CD4-positive, alpha-beta T cell treated with Interleukin-1 beta for 1 hour (primary cell): ENCODE measurements around the gene CYFIP2.

ENCODE experiments used
- DNase-seq, 2 donors: peaks; one replicate each; pipeline ENCODE4 v3.0.0-alpha.2; 2020 to 2022

Gene CYFIP2

DNA sequence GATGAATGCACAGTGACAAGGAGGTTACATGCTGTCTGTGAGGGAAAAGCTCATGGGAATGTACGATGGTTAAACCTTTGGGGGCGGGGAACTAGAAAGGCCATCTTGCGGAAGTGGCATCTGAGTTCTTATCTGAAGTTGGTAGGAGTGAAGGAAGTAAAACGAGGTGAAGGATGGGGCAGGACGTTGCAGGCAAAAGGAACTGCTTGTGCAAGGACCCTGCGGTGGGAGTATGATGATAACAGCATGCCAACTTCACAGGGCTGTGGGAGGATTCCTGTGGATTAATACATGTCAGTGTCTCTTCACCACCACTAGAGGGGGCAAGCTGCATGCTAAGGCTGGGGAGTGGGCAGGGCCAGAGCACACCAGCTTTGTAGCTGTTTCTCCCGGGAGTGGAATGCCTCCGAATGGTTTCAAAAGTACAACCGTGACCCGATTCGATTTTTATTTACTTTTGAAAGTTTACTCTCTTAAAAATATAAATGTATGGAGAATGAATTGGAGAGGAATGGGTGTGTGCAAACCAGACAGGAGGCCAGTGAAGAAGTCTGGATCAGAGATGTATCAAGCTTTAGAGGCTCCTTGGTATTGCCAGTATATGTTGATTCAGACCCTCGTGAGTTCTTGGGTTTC, 62.5 kb downstream of the CYFIP2 start:
- peak; percentile 70 to 72 for DNase-seq

DNA sequence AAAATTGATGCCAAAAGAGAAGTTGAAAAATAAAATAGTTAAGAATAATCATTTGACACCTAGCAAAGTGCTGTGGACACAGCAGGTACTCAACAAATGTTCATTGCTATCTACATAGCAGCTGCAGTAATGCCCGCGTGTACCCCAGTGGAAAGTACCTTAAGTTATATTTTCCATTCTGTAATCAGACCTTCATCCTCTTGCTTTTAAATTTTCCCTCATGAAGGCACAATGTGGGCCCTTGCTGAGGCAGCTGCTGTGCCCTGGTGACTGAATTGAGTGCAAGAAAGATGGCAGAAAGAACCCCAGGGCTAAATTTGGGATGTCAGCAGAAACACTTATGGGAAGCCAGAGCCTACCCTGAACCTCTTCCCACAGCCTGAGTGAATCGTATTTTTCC, 65.9 kb downstream of the CYFIP2 start:
- DNase-seq, result no peak

DNA sequence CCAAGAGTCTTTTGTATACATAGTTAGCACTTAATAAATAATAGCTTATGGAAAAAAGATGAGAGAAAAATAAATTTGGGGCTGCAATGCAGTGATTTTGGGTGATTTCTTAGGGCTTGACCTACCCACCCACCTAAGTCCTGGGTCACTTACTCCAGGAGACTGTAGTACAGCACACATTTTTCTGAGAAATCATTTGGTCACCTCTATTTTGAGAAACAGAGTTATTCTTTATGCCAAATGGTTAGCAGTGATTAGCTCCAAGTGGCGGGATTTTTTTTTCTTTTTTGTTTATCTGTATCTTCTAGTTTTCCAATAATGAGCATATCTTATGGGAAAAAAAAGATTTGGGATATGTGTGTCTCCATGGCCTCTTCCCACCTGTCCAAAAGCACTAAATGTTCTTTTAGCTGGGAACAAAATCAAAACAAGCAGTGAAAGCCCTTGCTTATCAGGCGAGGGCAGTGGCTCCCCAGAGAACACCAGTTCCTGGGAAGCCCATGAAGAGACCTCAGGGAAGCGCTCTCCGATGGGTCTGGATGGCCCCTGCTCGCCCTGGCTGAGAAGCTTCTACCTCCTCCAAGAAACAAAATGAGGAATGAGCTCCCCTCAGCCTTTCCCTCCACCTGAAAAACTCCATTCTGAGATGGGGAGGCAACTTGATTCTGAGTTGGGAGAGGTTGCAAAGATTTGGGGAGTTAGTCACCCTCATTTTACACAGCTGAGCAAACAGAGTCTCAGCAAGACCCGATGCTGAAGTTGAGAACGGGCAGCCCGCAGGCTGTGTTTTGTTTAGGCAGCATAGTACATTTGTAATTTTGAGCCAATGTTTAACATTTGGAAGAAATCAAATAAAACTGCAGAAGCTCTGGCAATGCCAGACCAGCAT, 69.9 kb downstream of the CYFIP2 start:
- DNase-seq, result no peak

DNA sequence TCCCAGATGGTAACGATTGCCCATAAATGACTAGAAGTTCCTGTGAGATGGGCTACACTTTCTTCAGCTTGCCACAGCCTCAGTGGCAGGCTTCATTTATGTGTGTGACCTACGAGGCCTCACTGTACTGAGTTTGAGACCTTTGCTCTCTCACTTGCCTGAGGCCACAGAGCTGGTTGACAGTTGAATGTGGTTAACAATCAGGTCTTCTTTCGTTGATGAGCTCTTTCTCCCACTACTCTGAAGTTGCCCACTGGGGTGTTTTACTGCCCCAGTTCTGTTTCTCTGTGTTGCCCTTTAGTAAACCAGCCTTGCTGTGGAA, 70.5 kb downstream of the CYFIP2 start:
- no peak for DNase-seq

DNA sequence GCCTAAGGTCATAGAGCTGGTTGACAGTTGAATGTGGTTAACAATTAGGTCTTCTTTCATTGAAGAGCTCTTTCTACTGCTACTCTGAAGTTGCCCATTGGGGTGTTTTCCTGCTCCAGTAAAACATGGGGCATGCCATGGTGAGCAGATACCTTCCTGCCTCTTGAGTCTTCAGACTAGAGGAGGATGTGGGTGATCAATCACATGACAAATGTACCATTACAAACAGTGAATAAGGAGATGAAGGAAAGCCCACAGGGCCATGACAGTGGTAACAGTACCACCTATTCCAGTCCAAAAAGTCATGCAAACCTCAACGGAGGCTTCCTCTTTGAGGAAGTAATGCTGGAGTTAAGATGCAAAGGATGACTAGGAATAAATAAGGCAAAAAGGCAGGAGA, 73.5 kb downstream of the CYFIP2 start:
- no peak for DNase-seq

DNA sequence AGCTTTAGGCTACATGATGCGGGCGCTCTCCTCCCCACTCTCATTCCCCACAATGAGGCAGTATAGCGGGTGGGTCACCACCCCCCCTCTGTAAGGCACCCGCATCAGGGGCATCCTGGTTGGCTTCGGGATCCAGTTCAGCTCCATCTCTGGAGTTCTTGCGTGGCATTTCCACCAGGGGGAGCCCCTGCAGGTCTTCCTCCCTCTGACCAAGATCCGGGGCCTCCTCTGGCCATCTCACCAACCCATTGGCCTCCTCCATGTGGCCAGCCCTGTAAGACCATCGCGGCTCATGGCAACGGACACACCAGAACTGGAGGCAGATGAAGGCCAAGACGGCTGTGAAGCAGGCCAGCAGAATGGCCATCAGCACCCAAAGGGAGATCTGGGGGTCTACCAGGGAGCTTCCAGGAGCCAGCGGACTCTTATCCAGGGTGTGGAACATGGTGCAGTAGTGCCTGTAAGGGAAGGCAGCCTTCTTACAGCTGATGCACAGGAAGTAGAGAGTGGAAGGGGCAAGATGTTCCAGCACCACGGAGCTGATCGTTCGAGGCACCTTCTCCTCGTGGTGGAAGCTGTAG, 77.0 kb downstream of the CYFIP2 start:
- peak in 1 of 2 donors; percentile 19 for DNase-seq

DNA sequence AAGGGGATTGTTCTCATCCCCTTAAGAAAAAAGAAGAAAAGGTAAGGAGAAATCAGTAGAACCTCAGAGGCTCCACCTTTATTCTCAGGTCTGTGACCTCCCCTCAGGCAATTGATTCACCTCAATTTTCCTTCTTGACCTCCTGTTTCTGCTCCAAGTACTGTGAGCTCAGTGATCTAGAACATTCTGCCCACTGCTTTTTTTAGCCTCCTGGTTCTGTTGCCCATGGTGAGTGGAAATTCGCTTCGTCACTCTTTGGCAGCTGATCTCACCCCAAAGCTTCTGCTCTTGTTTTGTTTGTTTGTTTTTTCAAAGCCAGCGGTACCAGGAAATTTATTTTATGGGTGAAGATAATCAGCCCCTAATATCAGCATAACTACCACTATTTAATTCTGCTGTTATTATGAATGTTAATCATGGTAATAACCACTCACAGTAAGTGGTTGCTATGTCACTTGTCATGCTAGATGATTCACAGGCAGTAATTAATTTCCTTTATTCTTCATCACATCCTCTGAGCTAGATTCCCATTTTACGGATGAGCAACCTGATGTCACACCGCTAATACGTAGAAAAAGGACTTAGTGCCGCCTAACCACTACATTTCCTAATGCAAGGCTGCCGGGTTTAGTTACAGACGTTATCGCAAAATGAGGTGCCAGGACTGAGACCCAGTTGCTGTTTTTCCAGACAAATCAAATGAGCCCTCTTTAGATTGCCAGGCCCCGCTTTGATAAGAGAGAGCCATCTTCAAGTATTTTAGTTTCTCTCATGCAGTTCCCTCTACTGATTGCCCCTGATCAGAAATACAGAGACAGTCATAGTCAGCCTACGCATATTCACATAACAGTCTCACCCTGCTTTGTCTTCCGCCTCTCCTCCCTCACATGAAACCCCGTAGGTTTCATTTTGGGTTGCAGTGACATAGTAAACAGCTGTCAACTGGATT, 78.2 kb downstream of the CYFIP2 start:
- no peak for DNase-seq

DNA sequence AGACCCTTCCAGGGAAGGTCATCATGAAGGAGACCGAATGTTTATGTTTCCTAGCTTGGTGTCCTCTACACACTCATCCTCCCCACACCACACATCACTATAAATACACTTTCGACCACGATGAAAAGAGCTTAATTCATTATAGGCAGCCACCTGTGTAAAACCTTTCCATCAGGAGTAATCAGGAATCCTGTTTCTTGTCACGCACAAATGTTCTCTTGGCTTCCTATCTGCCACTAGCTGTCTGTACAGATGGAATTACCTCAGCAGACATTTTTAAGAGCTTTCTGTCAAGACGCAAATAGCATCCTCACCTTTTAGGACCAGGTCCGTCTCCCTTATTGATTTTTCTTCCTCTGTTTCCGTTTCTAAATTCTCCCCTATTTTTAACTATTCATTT, 79.1 kb downstream of the CYFIP2 start:
- no peak for DNase-seq

DNA sequence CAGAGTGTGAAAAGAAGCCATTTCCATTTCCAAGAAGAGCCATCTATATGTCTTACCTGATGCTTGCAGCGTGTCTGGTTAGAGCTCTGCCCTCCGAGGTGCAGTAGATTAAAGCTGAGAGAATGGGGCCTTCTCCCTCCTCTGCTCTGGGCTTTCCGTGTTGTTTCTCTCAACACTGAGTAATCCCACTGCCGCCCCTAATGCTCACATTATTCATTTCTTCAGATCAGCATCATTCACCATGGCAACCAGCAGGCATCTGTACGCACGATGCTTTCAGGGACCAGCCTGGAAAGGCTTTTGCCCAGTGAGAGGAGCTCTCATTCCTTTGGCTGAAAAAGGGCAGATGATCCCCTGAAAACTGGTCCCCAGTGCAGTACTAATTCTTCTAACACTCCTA, 79.6 kb downstream of the CYFIP2 start:
- DNase-seq, result no peak

DNA sequence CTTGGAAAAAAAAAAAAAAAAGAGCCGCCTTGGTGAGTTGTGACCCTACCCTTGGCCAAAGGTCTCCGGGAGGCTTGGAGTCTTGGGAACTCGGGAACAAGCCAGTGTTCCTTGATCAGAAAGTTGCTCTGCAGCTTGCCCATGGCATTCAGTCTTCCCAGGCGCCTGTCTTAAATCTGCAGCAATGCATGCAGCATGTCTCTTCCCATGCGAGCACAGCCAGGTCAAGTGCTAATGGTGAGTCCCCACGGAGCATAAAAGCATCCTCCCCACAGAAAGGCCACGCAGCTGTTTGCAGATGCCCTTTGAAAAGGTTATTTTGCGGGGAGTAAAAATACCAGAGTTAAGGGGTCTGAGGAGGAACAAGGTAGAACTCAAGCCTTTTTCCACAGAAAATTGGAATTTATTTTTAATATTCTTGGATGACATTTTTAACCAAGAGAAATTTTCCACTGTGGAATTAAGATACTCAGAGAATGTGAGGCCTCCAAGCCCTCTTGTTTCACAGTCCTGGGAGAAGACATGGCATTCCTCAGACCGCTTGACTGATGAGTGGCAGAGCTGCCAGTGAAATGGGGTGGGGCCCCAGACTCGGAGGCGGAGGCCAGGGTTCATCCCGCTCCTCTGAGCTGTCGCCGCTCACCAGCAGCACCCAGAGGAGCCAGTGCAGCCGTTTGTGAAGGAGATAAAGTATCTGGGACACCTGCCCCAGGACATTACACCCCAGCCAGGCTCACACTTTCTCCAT, 81.6 kb downstream of the CYFIP2 start:
- no peak for DNase-seq

DNA sequence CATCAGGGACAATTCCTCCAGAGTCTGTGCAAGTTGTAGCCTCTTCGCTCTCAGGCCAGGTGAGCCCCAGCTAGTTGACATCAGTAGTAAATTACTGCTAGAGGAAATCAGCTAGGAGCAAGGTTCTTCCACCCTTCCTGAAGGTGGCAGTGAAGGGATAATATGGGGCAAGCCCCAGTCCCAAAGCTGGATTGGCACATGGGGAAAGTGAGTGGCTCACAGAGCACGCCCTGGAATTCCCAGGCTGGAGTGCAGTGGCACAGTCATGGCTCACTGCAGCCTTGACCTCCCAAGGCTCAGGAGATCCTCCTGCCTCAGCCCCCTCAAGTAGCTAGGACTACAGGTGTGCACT, 82.1 kb downstream of the CYFIP2 start:
- DNase-seq, result no peak

DNA sequence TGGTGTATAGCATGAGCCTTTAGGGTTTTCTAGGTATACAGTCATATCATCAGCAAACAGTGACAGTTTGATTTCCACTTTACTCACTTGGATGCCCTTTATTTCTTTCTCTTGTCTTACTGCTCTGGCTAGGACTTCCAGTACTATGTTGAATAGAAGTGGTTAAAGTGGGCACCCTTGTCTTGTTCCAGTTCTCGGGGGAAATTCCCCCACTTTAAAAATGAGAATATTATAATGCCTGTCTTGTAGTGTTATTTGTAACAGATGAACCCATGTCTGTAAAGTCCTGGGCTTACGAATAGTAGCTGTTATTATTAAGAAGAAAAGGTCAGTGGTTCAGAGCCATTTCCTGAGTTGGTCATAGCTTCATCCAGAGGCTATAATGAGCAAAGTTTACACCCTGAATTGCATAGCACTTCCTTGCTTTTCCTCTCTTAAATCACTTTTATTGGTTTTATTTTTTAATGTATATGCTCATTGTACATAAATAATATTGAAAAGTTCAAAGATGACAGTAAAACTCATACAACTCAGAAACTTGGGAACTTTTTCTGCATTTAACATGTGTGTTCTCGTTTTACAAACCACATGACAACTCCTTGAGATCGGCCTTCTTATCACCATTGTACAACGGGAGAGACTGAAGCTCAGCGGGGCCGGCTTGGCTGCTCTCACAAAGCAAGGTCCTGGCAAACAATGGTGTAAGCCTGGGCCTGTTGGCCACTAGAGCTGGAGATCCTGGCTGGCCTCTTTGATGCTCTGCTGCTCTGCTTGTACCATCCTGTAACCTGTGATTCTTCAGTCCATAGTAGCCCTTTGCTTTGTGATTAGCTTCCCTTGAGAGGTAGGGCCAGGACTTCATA, 85.2 kb downstream of the CYFIP2 start:
- DNase-seq, result no peak

DNA sequence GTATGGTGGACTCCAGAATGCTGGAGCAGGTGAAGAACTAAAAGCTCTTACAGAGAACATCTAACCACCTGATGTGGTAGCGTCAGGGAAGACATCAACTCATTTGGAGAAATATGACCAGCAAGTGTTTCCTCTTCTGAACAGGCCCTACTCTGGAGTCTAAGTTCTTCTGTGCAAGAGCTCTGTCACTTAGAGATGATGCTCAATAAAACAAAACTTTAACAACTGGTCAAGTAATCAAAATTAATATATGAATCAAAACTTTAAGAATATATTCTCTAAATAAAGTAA, 85.8 kb downstream of the CYFIP2 start:
- DNase-seq, result no peak

DNA sequence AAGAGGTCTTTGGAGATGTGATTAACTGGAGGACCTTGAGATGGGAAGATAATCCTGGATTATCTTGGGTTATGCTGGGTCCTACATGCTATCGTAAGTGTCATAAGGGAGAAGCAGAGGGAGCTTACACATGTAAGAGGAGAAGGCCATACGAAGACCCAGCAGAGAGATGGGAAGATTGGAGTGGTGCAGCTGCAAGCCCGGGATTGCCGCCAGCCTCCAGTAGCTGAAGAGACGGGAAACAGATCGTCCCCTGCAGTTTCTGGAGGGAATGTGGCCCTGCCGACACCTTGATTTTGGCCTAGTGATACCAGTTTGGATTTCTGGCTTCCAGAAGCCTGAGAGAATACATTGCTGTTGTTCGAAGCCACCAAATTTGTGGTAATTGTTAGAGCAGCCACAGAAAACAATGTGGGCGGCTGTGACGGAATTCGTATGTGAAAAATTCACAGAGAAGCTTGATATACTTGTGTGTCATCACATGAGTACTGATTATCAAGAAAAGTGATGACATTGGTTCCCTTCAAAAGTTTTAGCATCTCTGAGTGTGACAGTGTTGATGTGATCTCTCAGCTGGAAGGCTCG, 86.9 kb downstream of the CYFIP2 start:
- DNase-seq, result no peak

DNA sequence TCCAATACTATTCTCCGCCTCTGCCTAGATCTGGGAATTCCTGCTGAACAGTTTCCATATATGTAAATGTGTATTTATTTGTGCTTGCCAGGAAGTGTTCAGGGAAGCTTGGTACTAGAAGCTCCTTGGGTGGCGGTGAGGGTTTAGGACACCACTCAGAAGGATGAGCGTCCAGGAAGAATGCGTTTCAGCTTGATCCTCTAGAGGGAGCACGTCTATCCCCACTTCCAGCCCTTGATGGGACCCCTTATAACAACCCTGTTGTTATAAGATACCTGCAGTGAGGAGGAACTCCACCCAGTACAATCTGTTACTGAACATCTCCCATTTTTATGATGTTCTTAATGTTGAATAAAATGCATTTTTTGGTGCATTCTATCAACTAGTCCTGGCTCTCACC, 88.9 kb downstream of the CYFIP2 start:
- no peak for DNase-seq

DNA sequence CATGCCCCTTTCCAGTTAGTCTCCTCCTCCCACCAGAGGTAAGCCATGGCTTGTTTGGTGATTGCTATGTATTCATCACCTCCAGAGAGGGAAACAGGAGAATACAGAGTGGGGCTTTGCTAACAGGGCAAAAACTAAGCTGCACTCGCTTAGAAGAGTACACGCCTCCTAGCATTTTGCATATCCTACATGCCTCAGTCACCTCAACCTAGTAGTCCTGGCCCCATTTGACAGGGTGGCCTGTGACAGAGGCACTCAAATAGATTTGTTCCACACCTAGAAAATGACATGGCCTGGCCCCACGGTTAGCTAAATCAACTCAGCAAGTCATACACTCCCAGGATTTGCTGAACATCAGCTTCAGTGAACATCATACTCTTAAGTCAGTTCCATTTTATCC, 90.7 kb downstream of the CYFIP2 start:
- DNase-seq, result no peak

DNA sequence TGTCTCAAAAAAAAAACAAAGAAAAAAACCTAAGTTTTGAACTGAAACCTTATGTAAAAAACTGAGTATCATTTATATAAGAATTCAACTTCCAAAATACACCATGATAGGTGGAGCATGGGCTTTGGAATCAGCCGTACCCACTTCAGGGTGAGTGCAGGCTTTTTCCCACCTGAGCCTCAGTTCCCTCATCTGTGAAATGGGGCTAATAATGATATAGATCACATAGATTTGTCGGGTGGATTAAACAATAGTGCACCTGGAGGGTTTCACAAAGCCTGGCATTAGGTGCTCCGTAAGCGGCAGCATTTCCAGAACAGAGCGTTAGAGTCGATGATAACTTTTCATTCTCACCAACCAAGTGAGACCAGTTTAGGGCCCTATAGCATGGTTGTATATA, 91.9 kb downstream of the CYFIP2 start:
- DNase-seq, result no peak

DNA sequence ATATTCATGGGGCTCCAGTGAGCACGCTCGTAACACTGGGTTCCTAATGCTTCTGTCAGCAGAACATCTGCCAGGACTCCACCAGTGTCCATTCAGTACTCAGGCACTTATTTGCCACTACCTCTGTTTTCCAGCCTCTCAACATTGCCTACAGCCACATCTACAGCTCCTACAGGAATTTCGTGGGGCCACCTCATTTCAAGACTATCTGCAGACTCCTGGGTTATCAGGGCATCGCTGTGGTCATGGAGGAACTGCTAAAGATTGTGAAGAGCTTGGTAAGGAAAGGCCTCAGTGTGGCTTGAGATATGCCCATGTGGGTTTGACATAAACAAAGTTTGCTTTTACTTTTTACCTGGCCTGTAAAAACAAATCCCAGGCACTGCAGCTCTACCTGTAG, 92.9 kb downstream of the CYFIP2 start:
- DNase-seq, result no peak

DNA sequence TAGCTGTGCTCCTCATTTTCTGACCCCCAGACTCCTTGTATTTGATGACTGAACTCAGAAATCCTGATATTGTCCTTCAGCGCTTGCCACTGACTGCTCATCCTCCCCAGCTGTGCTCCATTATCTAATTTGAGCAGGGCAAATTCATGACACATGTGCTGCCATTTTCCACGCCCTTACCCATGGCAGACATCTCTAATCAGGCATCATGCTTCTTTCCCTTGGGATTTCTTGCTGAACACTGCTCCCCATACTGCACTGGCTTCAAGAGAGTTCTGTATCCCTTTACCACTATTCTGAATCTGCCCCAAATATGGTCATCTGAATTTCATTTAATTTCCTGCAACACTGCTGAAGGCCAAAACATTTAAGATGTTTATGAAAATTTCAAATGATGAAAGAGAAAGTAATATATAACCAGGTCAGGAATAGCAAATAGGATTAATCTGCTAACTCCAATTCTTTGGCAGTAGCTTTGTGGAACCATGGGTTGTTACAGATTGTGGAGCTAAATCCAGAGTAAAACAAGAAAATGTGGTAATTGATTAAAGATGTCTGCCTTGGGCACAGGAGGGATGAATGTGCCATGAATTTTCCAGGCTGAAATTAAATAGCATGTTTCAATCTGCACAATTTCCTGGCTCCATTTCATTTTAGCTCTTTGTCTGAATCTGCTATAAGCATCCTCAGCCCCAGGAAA, 93.6 kb downstream of the CYFIP2 start:
- DNase-seq, result no peak

DNA sequence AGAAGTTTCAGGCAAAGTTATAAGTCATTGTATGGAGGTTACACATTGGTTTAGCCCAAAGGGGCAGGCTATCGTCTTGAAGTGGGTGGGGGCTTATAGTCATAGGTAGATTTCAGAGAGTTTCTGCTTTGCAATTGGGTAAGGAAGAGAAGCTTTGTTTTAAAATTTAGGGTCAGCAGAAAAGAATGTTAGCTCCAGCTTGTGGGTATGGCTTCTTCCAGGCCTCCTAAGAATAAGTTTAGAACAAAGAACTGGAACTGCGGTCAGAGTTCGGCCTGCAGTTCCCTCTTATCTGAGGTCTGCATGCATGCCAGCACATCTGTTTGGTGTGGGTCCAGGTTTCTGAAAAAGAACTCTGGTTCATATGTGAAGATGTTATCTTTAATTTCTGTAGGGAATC, 96.1 kb downstream of the CYFIP2 start:
- no peak for DNase-seq

DNA sequence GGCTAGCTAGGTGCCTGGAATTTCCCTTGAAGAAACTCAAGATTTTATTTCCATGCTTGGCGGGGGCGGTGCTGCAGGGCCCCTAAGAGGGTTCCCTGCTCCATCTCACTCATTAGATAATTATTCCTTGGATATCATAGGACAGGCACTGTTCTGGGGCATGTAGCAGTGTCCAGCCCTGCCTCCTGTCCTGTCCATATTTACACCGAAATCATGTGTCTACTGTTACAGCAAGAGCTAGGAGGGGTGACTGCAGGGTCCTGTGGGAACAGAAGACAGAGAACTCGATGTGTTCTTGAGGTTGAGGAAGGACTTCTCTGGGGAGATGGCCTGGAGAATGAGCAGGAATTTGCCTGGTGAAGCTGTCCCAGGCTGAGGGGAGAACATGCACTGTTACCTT, 96.6 kb downstream of the CYFIP2 start:
- no peak for DNase-seq
